Left renal pelvis (tissue), 4 donors: Measurements from ENCODE around the gene TBXAS1. TPM values are rescaled to one million over a fixed set of nuclear protein-coding genes. Genes with fewer than 3 reads are reported as not detected.

ENCODE experiments used
- DNase-seq, 4 donors: peaks; one replicate each; pipeline ENCODE4 v3.0.0-alpha.2; 2013; ENCODE audit warnings: low read depth in 4 of 4, low spot score in 3 of 4
- polyA plus RNA-seq, 4 donors: library from polyadenylated mRNA; unstranded; fragments of 120-200 nt; gene quantifications; one replicate each; pipeline ENCODE4 v1.2.1, GENCODE V29; 2013; ENCODE audit not compliant: insufficient read length in 4 of 4

TBXAS1 gene
- polyA plus RNA-seq, 4 donors = 8.0 to 31.6 (median 26.4) TPM

DNA sequence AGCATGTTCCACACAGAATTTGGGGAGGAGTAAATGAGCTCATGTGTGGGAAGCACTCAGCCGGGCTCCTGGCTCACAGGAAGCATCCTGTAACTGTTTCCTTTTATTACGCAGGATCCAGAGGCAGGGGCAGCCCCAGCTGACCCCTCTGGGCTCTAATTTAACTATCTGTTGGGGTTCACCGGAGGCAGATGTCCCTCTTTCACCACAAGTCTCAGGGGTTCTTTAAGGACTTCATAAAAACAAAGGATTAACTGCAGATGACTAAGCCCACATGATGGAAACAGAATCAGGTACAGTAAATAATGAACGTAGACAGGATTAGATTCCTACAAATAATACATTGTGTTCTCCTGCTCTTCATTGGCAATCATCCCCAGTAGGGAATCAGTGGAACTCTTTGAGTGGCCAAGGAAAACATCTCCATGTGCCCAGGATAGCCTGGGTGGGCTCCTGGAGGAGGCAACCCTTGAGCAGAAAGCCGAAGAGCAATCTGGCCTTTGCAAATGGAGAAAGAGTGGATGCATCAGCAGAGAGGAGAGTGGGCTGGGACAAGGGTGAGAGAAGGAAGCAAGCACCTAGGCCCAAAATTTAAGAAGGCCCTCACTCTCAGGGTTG, 24.6 kb downstream of the TBXAS1 start:
- DNase-seq = no peak

DNA sequence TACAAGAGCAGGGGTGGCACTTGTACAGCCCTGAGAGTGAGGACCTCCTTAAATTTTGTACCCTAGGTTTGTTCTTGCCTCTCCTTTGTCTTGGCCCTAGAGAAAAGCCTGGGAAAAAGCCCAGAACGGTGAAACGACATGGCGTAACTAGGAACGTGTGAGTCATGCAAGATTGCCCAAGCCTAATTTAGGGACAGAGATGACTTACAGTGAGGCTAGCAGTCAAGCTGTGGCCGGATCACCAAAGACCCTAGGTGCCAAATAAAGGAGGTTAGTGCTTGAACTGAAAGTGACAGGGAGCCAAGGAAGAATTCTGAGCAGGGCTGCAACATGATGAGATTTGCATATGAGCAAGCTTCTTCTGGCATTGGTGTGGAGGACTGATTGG, 25.1 kb downstream of the TBXAS1 start:
- no peak for DNase-seq

DNA sequence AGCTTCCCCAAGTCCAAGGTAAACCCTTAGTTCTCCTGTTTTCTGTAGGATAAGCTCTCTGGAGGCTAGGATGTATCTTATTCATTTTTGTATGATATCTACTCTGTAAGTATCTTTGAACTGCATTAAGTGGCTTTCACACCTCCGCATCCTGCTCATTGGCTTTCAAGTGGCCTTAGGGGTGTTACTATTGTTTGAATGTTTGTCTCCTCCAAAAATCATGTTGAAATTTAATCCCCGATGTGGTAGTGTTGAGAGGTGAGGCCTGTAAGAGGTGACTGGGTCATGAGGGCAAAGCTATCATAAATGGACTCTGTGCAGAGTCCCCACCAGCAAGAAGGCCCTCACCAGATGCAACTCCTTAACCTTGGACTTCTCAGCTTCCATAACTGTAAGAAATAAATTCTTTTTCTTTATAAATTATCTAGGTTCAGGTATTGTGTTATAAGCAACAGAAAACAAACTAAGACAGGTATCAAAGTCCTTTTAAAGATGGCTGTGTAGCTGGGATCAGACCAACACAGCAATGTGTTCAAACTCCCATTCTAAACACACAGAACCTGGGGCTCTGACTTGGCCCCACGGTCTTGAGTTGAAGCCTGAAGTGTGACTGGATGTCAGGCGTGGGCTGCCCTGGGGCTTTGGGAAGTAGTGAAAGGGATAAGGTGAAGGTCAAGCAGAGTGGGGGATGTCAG, 25.9 kb downstream of the TBXAS1 start:
- DNase-seq = no peak

DNA sequence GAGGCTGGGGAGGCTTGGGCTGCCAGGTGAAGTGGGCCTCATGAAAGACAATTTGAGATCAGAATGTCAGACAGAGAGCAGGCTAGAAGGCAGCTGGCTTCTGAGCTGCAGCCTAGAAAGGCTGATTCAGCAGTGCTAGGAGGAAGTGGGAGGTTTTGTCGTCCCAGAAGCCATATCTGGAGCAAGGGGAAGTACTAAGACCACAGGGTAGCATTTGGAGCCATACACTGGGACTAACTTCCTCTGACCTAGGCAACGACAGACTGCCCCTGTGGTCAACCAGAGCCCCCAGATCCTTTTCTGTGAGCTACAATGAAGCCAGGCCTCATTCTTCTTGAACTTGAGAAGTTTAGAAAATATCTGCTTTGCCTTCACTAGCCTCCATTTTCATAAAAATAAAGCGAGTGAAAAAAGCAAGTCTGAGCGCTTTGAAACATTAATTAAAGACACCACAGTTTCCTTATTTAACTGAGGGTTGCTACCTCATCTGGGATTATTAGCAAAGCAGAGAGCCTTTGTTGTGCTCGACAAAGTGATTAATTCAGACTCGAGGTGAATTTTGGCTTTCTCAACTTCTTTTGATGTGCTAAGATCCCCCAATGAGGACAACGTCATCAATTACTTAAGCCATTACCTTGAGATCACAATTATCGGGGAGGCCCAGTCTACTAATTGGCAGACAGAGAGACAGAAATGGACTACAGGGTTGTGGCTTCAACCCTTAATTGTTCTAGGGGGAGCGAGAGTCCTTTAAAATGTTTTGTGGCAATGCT, 26.6 kb downstream of the TBXAS1 start:
- no peak for DNase-seq

DNA sequence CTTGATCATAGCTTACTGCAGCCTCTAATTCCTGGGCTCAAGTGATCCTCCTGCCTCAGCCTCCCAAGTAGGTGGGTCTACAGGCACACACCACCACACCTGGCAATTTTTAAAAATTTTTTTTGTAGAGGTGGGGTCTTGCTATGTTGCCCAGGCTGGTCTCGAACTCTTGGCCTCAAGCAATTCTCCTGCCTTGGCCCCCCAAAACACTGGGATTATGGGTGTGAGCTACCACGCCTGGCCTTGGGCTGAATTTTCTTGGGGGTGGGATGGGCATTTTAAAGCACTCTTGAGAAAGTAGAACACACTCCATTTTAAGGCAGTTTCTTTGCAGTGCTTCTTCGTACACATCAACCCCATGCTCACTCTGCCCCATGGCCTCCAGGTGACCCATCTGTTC, 28.7 kb downstream of the TBXAS1 start:
- no peak for DNase-seq

DNA sequence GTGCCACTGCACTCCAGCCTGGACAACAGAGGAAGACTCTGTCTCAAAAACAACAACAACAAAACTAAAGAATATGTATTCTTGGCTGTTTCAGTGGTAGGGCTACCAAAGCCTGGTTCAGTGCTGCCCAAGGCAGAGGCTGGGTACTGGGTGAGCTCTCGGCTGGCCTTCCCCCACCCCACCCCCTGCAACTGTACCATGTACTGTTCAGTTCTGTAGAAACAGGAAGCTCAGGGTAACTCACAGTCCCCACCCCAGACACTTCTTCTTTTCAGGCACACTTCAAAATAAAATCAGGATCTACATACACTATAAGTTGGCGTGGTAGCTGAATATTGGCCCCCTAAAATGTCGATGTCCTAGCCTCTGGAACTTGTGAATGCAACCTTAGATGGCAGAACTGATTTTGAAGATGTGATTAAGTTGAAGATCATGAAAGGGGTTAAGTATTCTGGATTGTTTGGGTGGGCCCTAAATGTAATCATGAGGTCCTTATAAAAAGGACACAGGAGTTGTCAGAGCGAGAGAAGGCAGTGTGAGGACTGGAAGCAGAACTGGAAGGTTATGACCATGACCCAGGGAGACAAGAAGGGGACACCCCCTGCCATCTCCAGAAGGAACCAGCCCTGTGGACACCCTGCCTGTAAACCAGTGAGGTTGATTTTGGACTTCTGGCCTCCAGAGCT, 31.2 kb downstream of the TBXAS1 start:
- DNase-seq = no peak

DNA sequence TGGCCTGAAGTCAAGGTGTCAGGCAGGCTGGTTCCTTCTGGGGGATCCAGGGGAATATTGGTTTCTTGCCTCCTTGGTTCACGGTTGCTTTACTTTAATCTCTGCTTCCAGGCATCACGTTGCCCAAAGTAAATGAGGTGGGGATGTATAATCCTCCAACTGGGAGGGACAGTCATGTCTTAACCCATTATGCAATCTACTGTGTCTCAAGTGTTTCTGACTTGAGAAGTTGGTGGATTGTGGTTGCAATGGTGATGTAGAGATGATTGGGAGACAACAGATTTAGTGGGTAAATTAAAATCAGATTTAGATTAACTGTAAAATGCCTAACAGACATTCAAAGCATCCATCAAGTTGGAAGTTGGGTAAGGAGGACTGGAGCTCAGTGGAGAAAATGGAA, 32.7 kb downstream of the TBXAS1 start:
- DNase-seq = no peak

DNA sequence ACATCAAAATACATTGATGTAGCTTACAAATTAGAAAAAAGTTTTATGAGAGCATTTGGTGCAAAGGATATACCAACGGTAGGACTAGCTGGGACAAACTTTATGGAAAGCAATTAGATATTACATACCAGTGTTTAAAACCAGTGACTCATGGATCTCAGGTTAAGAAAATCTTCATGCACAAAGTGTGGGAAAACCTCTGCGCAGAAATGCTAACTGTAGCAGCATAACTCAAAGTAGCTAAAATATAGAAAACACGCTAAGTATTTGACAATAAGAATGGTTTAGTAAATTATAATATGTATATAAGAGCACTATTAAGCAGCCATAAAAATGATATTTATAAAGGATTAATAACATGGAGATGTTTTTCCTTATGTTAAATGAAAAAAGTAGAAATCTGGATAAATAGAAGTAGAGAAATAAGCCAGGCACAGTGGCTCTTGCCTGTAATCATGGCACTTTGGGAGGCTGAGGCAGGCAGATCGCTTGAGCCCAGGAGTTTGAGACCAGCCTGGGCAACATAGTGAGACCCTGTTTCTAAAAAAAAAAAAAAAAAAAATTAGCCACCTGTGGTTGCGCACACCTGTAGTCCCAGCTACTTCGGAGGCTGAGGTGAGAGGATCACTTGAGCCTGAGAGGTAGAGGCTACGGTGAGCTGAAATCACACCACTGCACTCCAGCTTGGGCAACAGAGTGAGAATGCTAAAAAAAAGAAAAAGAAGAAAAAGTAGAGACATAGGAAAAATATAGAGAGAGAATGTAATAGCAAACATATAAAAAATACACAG, 37.2 kb downstream of the TBXAS1 start:
- no peak for DNase-seq

DNA sequence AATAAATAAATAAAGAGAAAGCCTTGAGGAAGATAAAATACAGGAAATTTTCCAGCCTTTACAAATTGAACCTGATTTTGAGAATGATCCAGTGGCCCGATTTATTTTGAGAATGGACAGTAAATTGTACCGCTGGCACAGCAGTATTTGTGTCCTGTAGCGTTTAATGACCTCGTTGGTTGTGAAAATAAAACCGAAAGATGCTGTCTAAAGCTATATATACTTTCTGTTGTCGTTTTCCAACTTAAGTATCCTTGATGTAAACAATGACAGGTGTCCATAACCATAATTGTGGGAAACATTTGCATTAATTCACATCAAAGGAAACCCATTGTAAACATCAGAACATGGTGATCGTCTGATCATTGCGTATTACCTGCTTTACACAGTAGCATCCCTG, 38.8 kb downstream of the TBXAS1 start:
- no peak for DNase-seq

DNA sequence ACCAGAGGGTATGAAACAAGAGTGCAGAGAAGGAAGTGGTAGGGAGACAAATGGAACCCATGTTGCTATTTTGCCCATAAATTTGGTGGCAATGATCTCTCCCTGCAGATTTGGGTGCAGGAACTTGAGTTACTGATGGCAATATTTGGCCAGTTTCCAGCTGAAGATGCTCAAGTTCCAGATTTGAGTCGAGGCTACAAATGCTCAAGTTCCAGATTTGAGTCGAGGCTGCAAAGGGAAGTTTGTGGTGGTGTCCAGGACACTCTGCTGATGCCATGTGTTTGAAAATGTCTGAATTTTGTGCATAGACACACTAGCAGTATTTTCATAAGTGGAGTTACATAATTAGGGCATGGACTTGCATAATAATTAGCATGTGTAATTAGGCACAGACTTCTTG, 40.8 kb downstream of the TBXAS1 start:
- no peak for DNase-seq

DNA sequence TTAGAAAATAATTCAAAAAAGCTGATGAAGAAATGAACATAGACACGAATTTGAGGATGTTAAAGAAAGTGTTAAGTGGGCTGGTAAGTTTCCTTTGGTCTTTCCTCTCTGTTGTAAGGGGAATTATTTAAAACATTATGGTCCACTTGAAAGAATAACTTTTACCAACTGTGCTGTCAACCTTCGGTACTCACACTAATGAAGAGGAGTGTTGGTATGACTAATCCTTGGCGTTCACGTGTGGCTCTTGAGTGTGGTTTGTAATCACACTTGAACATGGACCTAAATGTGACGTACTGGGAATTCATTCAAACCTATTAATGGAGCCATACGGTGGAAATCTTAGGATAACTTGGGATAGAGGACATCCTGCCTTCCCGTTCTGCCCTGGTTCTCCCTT, 41.3 kb downstream of the TBXAS1 start:
- DNase-seq = no peak

DNA sequence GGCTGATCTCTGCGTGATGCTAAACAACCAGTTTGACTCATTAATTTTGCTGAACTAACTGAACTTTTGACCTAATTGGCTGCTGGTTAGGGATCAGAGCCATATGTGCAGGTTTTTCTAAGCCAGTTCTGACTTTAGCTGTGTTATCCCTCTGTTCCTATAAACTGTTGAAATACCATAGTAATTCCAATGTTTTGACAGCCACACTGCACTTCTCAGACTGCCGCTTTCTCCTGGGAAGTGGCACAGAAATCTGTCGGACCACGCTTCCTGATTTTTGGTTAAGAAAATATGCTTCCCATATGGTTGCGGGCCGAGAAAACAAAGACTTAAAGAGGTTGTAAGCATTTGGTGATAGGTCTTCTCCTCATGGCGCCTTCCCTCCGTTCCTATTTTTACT, 42.3 kb downstream of the TBXAS1 start:
- no peak for DNase-seq

DNA sequence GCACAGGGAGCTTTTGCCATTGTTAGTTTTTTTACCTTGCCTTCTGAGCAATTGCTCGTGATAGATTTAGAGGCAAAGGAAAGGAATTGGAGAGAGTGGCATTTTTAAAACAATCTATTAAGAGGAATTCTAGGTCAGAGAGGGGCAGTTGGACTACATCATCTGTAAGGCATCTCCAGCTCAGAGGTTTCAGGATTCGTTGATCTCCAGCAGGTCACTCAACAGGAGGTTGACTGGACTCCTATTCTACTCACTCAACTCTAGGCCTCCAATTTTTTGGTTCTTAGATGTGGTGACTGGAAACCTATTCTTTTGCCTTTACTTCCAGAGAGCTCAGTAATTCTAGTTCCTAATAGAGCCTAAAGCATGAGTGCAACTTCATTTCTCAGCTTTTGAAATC, 42.8 kb downstream of the TBXAS1 start:
- DNase-seq = no peak

DNA sequence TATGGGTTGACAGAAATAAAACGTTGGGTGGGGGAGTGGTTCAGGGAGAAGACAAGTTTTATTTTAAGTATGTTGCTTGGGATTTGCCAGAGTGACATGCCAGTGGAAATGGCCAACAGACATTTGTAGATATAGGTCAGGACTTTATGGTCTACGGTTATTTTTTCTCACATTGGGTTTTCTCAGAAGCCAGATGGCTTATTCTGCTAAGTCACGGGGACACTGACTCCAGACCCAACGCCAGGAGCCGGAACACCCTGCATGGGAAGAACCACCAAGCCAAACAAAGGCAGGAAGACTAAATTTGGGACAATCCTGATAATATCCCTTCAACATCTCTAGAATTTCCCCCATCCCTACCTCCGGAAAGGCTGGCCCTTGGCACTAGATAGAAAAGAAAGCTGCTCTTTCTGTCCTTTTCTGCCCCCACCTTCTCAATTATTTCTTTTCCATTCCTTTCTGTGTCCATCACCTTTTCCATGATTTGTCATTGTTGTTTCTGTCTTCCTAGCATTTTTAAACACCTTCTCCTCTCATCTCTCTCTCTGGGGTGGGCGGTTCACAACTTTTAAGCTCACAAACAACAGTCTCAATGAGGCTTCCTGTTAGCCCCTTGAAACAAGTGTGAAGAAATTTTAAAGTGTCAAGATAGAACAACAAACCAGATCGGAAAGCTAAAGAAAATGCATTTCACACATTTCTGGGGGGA, 44.7 kb downstream of the TBXAS1 start:
- no peak for DNase-seq

DNA sequence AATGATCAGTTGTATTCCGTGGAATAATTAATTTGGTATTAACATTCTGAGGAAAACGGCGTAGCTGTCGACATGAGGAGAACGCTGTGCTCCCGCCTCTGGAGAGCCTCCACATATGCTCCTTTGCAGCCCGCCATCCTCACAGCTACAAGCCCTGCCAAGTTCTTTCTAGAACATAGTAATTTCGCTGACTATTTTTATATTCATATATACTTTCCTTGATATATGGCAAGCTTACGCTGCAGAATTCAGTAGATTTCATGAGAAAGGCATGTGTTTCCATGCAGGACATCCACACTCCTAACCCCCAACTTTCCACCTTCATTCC, 45.2 kb downstream of the TBXAS1 start:
- DNase-seq = no peak

DNA sequence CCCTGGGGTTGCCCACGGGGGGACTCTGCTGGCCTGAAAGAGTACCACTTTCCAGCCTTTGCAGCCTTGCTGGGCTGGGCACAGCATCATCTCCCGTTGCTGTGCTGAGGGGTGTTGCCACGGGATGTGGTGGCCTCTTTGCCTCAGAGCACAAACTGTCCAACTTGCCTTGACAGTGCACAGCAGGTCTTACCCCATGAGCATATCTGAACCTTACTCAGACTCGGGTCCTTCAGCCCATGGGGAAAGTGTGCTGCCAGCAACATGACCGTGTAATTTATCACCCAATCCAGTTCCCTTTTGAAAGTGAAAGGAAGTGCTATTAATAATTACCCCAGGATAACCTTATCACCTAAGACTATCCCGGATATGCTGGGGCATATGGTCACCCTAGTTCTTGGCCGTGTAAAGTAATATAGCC, 46.8 kb downstream of the TBXAS1 start:
- no peak for DNase-seq

DNA sequence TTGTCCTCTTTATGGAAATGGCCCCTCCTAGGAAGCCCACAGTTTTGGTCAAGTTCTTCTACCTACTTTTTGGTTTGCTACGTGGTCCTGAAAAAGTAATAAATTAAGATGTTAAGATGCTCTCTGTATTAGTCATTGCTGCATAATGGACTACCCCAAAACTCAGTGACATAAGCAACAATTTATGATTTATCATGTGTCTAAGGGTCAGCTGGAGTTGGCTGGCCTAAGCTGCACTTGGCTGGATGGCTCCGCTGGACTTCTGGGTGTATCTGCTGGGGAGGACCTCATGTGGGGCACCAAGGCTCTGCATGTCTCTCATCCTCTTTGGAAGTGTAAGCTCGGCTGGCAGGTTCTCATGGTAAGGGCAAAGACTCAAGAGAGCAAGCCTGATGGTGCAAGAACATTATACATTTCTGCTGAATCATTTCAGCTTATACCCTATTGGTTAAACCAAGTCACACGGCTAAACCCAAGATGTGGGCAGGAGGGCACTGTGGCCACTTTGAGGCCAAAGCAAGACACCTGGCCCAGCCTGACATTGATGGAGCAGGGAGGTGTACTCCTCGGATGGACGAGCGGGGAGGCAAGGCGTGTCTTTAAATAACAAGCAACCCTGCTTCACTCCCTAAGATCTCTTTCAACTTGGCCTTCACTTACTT, 47.7 kb downstream of the TBXAS1 start:
- DNase-seq = no peak

DNA sequence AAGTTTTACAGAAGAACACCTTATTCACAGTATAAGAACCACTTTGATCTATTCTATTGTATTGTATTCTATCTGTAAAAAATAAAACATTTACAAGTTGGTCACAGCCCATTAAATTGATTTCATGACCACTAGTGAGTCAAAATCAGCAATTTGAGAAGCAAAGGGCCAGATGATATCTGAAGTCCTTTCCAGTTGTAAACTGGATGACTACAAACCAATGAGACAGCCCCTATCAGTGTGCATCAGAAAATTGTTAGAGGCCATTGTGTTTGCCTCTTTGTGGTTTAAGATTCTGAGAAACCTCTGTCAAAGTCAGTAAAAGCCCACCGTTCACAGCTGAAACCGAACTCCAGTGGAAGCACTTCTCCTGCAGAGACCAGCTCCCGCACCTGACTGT, 54.8 kb downstream of the TBXAS1 start:
- no peak for DNase-seq

DNA sequence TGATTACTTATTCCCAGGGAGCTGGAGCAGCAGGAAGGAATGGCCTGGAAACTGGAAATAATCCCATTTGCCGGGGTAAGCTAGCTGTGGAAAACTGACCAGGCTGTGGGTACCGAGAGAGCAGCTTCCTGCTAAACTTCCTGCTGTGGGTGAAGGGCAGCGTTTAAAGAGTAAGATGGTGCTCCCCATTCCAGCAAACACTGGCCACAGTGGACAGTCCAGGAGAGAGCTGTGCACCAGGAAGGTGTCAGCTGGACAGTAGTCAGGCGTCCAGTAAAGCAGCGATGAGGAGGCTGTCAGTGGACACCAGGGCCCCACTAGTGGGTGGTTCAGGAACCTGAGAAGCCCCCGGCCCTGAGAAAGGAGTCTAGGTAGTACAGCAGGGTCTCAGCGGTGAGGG, 55.4 kb downstream of the TBXAS1 start:
- no peak for DNase-seq

DNA sequence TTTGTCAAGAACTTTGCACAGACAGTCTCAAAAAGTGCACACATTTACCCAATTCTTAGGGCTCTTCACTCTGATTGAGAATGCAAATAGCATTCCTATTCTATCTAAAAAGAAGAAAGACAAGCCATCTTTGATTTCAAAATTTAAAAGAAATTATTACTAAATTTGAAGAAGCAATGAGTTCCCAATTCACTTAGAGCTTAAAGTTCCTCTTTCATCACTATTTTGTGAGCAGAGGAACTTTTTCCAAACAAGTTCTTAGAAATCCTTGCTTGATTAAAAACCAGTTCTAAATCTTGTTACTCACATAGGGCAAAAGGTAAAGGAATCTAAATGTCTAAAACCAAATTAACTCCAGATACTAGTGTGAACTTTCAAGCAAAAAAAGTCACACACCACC, 56.4 kb downstream of the TBXAS1 start:
- DNase-seq = no peak
